K562 (cell line): Measurements from ENCODE around the gene YBX2. TPM values are rescaled to one million over a fixed set of nuclear protein-coding genes. Genes with fewer than 3 reads are reported as not detected.

Source experiments
- CTCFL ChIP-seq: IDR thresholded peaks from 2 replicates; pipeline ENCODE4 v1.6.1; 2011; ENCODE audit warnings: borderline replicate concordance, low read depth, mild to moderate bottlenecking, moderate library complexity, low read length; ENCODE audit not compliant: insufficient read depth, poor library complexity, severe bottlenecking
- ELF1 ChIP-seq: fragments of 200-800 bp; sonication (Bioruptor generic); IDR thresholded peaks from 2 replicates; pipeline ENCODE4 v1.6.1; 2016; ENCODE audit warnings: missing genetic modification characterization, missing compliant biosample characterization
- EP400 ChIP-seq: fragments of 450-650 bp; IDR thresholded peaks from 2 replicates; pipeline ENCODE4 v1.6.1; 2017; ENCODE audit warnings: antibody characterized with exemption, mild to moderate bottlenecking, moderate library complexity
- MAZ ChIP-seq, 2 experiments: fragments of 450-650 bp in 1 of 2; sonication (generic) in 1 of 2; formaldehyde crosslinking; IDR thresholded peaks in 1 of 2; conservative IDR thresholded peaks in 1 of 2; 2 replicates each; pipeline versions ENCODE4 v1.4.0 to v1.5.0; 2020; ENCODE audit warnings: mild to moderate bottlenecking in 1 of 2, missing genetic modification reagents in 1 of 2
- MYC ChIP-seq, 2 experiments: fragments of 250-450 bp in 1 of 2; sonication (Bioruptor Pico) in 1 of 2; IDR thresholded peaks; 2 replicates each; pipeline versions ENCODE4 v1.5.1 to v1.6.1; 2012 to 2021; ENCODE audit warnings: low read depth in 2 of 2, borderline replicate concordance in 1 of 2, improper control_type of control experiment in 1 of 2, low read length in 1 of 2, mild to moderate bottlenecking in 1 of 2, moderate library complexity in 1 of 2
- NONO ChIP-seq, 2 experiments: fragments of 200-400 bp in 1 of 2; fragments of 450-650 bp in 1 of 2; formaldehyde crosslinking in 1 of 2; IDR thresholded peaks; 2 replicates each; pipeline ENCODE4 v1.6.1; 2017; ENCODE audit warnings: low read depth in 2 of 2, mild to moderate bottlenecking in 2 of 2, moderate library complexity in 2 of 2, low read length in 1 of 2
- RAD21 ChIP-seq, 2 experiments: fragments of 250-450 bp in 1 of 2; fragments of 450-650 bp in 1 of 2; sonication (Bioruptor Pico) in 1 of 2; formaldehyde crosslinking in 1 of 2; IDR thresholded peaks in 1 of 2; conservative IDR thresholded peaks in 1 of 2; 2 replicates each; pipeline versions ENCODE4 v1.4.0 to v1.8.0; 2020 to 2022; ENCODE audit warnings: mild to moderate bottlenecking in 2 of 2, moderate library complexity in 1 of 2
- SIN3A ChIP-seq, 2 experiments: fragments of 150-350 bp in 1 of 2; IDR thresholded peaks; 2 replicates each; pipeline ENCODE4 v1.6.1; 2011 to 2016; ENCODE audit warnings: borderline replicate concordance in 2 of 2, low read depth in 2 of 2, low read length in 2 of 2, mild to moderate bottlenecking in 2 of 2, moderate library complexity in 2 of 2; ENCODE audit not compliant: control insufficient read depth in 1 of 2
- SMC3 ChIP-seq: conservative IDR thresholded peaks from 2 replicates; pipeline ENCODE4 v1.6.1; 2011; ENCODE audit warnings: low read depth, low read length, improper control_type of control experiment; ENCODE audit not compliant: insufficient read depth
- polyA plus RNA-seq, 8 experiments: library from polyadenylated mRNA; depleted of rRNA in 4 of 8; stranded (reverse) in 5 of 8; unstranded in 3 of 8; fragments of >200 nt; fragmentation: Nextera tagmentation in 2 of 8; fragmentation: Illumina TruSeq in 1 of 8; extraction: Ambion mirVana in 2 of 8; extraction: Trizol in 1 of 8; gene quantifications; 2 replicates each; pipeline versions ENCODE4 v1.2.1 to v1.2.3, GENCODE V29; 2011 to 2014; ENCODE audit warnings: inconsistent platforms in 1 of 8, missing spikeins in 1 of 8
- total RNA-seq, 7 experiments: library from RNA; depleted of rRNA in 6 of 7; stranded (reverse); fragments of >200 nt in 6 of 7; fragmentation: Illumina TruSeq in 2 of 7; extraction: Trizol in 2 of 7; gene quantifications; 2 replicates each; pipeline versions ENCODE4 v1.2.1 to v1.2.3, GENCODE V29; 2011 to 2021; ENCODE audit warnings: low replicate concordance in 1 of 7
- TF ChIP-seq, protein P1 (sequence below), 2 experiments: fragments of 450-650 bp; formaldehyde crosslinking in 1 of 2; IDR thresholded peaks; 2 replicates each; pipeline versions ENCODE4 v1.4.0 to v1.6.1; 2014 to 2020; ENCODE audit warnings: mild to moderate bottlenecking in 2 of 2, borderline replicate concordance in 1 of 2, low read depth in 1 of 2
- TF ChIP-seq, protein P2 (sequence below): sonication (generic); formaldehyde crosslinking; IDR thresholded peaks from 2 replicates; pipeline ENCODE4 v1.9.0; 2022; ENCODE audit warnings: mild to moderate bottlenecking, missing genetic modification reagents

Gene YBX2
- total and polyA plus RNA-seq, 9 of the 15 experiments (the other 6 are each of a cell fraction or from before 2014, with no cell fraction given), result 0.03 to 0.59 (median 0.27) TPM; not detected in 6

DNA sequence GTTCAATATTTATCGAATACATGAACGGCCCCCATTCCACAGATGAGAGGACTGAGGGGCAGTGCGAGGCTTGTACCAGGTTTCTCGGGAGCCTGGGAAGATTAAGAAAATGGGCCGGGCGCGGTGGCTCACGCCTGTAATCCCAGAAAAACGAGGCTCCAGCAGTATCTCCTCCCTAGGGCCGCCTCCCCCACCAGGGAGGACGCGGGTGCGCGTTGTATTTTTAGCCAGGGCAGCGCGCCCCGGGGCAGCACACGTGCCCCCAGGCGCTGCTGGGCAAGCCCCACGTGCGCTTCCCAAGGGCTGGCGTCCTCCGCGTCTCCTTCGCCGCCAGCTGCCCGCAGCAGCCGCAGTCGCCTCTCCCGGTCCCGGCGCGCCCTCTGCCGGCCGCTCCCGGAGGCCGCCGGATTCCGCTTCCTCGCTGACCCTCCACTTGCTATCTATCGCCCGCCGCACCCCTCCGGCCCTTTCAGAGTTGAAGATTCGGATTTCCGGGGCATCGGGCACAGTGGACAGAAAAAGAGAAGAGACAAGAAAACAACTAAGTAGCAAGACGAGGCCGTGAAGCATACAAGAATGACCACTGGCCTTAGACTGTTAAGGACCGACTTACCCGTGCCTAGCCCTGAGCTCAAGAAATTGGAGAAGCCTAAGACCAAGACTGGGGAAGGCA lies 1.9 kb upstream of the YBX2 start (continued):
- TF ChIP-seq, protein P1, sequence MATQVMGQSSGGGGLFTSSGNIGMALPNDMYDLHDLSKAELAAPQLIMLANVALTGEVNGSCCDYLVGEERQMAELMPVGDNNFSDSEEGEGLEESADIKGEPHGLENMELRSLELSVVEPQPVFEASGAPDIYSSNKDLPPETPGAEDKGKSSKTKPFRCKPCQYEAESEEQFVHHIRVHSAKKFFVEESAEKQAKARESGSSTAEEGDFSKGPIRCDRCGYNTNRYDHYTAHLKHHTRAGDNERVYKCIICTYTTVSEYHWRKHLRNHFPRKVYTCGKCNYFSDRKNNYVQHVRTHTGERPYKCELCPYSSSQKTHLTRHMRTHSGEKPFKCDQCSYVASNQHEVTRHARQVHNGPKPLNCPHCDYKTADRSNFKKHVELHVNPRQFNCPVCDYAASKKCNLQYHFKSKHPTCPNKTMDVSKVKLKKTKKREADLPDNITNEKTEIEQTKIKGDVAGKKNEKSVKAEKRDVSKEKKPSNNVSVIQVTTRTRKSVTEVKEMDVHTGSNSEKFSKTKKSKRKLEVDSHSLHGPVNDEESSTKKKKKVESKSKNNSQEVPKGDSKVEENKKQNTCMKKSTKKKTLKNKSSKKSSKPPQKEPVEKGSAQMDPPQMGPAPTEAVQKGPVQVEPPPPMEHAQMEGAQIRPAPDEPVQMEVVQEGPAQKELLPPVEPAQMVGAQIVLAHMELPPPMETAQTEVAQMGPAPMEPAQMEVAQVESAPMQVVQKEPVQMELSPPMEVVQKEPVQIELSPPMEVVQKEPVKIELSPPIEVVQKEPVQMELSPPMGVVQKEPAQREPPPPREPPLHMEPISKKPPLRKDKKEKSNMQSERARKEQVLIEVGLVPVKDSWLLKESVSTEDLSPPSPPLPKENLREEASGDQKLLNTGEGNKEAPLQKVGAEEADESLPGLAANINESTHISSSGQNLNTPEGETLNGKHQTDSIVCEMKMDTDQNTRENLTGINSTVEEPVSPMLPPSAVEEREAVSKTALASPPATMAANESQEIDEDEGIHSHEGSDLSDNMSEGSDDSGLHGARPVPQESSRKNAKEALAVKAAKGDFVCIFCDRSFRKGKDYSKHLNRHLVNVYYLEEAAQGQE (IDR thresholded peaks at IDR 0.05; ENCODE audit: borderline replicate concordance), result peak; percentile 88
- TF ChIP-seq, protein P1 (CRISPR knock-in tag; IDR thresholded peaks at IDR 0.05; ENCODE audit: low read depth), result no peak
- TF ChIP-seq ELF1 (tag) (0 out of 2 replicates have a peak, but pooled peaks have one; percentile 30), RAD21 (CRISPR knock-in tag; conservative IDR thresholded peaks at IDR 0.05 in 1 of 2, IDR thresholded peaks at IDR 0.05 in 1 of 2) (peak; percentile 88 to 93), SIN3A (IDR thresholded peaks at IDR 0.05; ENCODE audit: borderline replicate concordance in 2 of 2, control insufficient read depth in 1 of 2, low read depth in 2 of 2, low read length in 2 of 2) (peak in 1 of 2 experiments; percentile 50; a peak in 1 of 4 replicates), MYC (IDR thresholded peaks at IDR 0.05; ENCODE audit: low read depth, low read length) (peak; percentile 87), MYC (CRISPR knock-in tag; IDR thresholded peaks at IDR 0.05; ENCODE audit: borderline replicate concordance, low read depth) (no peak), SMC3 (peak; percentile 83), NONO (IDR thresholded peaks at IDR 0.05; ENCODE audit: low read depth in 2 of 2, low read length in 1 of 2) (0 out of 4 replicates have a peak, but pooled peaks of 1 of the 2 experiments have one; percentile 32), CTCFL (peak; percentile 19), MAZ (CRISPR knock-in tag; conservative IDR thresholded peaks at IDR 0.05 in 1 of 2, IDR thresholded peaks at IDR 0.05 in 1 of 2) (peak in 1 of 2 experiments; percentile 24; a peak in 1 of 4 replicates), EP400 (peak; percentile 58; the same call in 1 of the 2 replicates)
- TF ChIP-seq, protein P2, sequence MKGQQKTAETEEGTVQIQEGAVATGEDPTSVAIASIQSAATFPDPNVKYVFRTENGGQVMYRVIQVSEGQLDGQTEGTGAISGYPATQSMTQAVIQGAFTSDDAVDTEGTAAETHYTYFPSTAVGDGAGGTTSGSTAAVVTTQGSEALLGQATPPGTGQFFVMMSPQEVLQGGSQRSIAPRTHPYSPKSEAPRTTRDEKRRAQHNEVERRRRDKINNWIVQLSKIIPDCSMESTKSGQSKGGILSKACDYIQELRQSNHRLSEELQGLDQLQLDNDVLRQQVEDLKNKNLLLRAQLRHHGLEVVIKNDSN (CRISPR knock-in tag), result peak; percentile 61; the same call in 1 of the 2 replicates
